ENCODE measurements around the gene TMEM184C.

GRCh38 chr4:147674496-147674895 lies 57.3 kb downstream of the TMEM184C start:
- no peak for TF ChIP-seq CTCF (IDR thresholded peaks at IDR 0.05)
- TF ChIP-seq POLR2A (IDR thresholded peaks at IDR 0.05), result no peak
- no peak for TF ChIP-seq POLR2AphosphoS5 (IDR thresholded peaks at IDR 0.05)
